Loucy (cell line): ENCODE data around the gene ATRNL1.

Experiments used
- EZH2phosphoT487 ChIP-seq: fragments of 200-600 bp; IDR thresholded peaks from 2 replicates; pipeline ENCODE4 v1.6.1; 2018; ENCODE audit warnings: antibody characterized with exemption, mild to moderate bottlenecking, moderate library complexity, borderline replicate concordance
- TF ChIP-seq, protein P1 (sequence below): fragments of 200-600 bp; sonication (generic); conservative IDR thresholded peaks from 2 replicates; pipeline ENCODE4 v1.5.1; 2014; ENCODE audit warnings: mild to moderate bottlenecking, antibody characterized with exemption, low read length

DNA sequence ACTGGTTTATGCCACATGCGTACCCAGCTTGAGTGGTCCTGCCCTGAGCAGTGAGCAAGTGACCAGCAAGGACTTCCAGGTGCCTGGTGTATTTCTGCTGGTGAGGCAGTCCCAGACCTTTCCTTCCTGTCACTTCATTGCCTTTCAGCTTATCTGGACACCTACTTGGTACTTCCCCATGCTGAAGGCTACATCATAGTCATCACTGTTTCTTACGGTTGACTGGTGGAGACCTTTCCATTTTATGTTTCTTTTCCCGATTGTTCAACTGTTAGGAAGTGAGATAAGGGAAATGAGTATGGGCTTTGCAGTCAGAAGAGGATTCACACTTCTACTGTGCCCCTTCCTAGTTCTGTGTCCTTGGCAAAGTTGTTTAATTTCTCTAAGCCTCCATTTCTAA, 821.3 kb downstream of the ATRNL1 start:
- TF ChIP-seq, protein P1, sequence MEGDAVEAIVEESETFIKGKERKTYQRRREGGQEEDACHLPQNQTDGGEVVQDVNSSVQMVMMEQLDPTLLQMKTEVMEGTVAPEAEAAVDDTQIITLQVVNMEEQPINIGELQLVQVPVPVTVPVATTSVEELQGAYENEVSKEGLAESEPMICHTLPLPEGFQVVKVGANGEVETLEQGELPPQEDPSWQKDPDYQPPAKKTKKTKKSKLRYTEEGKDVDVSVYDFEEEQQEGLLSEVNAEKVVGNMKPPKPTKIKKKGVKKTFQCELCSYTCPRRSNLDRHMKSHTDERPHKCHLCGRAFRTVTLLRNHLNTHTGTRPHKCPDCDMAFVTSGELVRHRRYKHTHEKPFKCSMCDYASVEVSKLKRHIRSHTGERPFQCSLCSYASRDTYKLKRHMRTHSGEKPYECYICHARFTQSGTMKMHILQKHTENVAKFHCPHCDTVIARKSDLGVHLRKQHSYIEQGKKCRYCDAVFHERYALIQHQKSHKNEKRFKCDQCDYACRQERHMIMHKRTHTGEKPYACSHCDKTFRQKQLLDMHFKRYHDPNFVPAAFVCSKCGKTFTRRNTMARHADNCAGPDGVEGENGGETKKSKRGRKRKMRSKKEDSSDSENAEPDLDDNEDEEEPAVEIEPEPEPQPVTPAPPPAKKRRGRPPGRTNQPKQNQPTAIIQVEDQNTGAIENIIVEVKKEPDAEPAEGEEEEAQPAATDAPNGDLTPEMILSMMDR = no peak
- no peak for TF ChIP-seq EZH2phosphoT487
